ENCODE measurements around the gene LRBA. TPM values are rescaled to one million over a fixed set of nuclear protein-coding genes. Genes with fewer than 3 reads are reported as not detected.
A peak's percentile ranks its signal among the peaks of the same experiment; 100 is the strongest.

LRBA gene
- polyA plus RNA-seq, 1 of the 3 experiments (the other 2 are of a cell fraction) = 11.4 TPM

DNA sequence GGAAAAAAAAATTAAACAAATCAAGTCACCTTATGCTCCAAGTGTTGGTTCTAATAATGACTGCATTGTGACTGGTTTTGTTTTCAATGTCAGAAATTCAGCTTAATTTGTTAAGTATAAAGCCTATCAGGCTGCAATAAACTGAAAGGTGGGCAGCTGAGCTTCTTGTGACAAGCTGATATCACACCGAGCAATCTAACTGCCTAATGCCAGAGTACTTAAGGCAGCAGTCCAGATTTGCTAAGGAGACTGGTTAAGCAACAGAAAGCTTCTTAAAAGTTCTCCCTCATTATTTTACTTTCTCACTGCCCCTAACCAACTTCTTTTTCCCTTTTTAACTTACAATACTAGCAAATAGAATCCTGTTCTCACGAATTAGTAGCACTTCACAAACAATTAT, 232.2 kb downstream of the LRBA start:
- Histone ChIP-seq H3K9me3 (no peaks in the 10 kb centered on the region), H3K79me2 (ENCODE audit: insufficient read depth) (no peaks in the 10 kb centered on the region), H3F3A (replicated peaks; ENCODE audit: insufficient read depth) (peaks cover 3% of the 10 kb centered on the region), H4K20me1 (ENCODE audit: insufficient read depth) (no peaks in the 10 kb centered on the region), H3K9me2 (no peaks in the 10 kb centered on the region), H3K4me1 (ENCODE audit: control insufficient read depth in 1 of 2, insufficient read depth in 2 of 2, low read depth in 1 of 2, low read length in 1 of 2) (peaks cover 0 to 13% of the 10 kb centered on the region in 2 experiments; a peak in 3 of 4 replicates), H3K27ac (ENCODE audit: low read depth in 2 of 2, low read length in 1 of 2) (peak overlapping the region; percentile 6 to 11; a peak in 2 of 4 replicates), H2AFZ (ENCODE audit: low read depth) (no peak overlapping the region), H3K4me2 (no peak overlapping the region), H3K36me3 (replicated peaks in 1 of 2; ENCODE audit: control insufficient read depth in 1 of 2, insufficient read depth in 2 of 2, low read length in 1 of 2) (no peaks in the 10 kb centered on the region), H3K9ac (no peak overlapping the region), H3K4me3 (ENCODE audit: low read depth in 2 of 2, low read length in 1 of 2) (no peak overlapping the region), H3K27me3 (ENCODE audit: insufficient read depth) (no peaks in the 10 kb centered on the region)
- ChIA-PET POLR2A (no interaction called here), CTCF (interaction anchor here (0.9 to 2.1 kb wide), 4 partner anchors 10 to 539 kb away, joined by 3 to 5 read pairs (median 4); no protein-coding TSS in a partner anchor)
- TF ChIP-seq, protein P1, sequence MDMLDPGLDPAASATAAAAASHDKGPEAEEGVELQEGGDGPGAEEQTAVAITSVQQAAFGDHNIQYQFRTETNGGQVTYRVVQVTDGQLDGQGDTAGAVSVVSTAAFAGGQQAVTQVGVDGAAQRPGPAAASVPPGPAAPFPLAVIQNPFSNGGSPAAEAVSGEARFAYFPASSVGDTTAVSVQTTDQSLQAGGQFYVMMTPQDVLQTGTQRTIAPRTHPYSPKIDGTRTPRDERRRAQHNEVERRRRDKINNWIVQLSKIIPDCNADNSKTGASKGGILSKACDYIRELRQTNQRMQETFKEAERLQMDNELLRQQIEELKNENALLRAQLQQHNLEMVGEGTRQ (IDR thresholded peaks at IDR 0.05; ENCODE audit: borderline replicate concordance, low read depth, low read length) = no peak
- TF ChIP-seq RFX5 (IDR thresholded peaks at IDR 0.05; ENCODE audit: low read length) = no peak
- TF ChIP-seq MEF2A (IDR thresholded peaks at IDR 0.05; ENCODE audit: borderline replicate concordance, low read depth) = no peak
- TF ChIP-seq EP300 (IDR thresholded peaks at IDR 0.05; ENCODE audit: borderline replicate concordance in 1 of 2, low read depth in 1 of 2, low read length in 1 of 2) = no peak
- TF ChIP-seq, protein P2, sequence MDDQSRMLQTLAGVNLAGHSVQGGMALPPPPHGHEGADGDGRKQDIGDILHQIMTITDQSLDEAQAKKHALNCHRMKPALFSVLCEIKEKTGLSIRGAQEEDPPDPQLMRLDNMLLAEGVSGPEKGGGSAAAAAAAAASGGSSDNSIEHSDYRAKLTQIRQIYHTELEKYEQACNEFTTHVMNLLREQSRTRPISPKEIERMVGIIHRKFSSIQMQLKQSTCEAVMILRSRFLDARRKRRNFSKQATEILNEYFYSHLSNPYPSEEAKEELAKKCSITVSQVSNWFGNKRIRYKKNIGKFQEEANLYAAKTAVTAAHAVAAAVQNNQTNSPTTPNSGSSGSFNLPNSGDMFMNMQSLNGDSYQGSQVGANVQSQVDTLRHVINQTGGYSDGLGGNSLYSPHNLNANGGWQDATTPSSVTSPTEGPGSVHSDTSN (IDR thresholded peaks at IDR 0.05) = no peak
- no peak for TF ChIP-seq ELF1 (IDR thresholded peaks at IDR 0.05)
- TF ChIP-seq FOXJ3 (CRISPR knock-in tag; IDR thresholded peaks at IDR 0.05) = no peak
- TF ChIP-seq JUND (IDR thresholded peaks at IDR 0.05) = no peak
- TF ChIP-seq, protein P3, sequence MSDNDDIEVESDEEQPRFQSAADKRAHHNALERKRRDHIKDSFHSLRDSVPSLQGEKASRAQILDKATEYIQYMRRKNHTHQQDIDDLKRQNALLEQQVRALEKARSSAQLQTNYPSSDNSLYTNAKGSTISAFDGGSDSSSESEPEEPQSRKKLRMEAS (IDR thresholded peaks at IDR 0.05; ENCODE audit: low read depth) = no peak
- TF ChIP-seq SIN3A (IDR thresholded peaks at IDR 0.05; ENCODE audit: borderline replicate concordance, low read depth, low read length) = no peak
- TF ChIP-seq YY1 (IDR thresholded peaks at IDR 0.05; ENCODE audit: low read depth) = no peak
- TF ChIP-seq FOXM1 (IDR thresholded peaks at IDR 0.05; ENCODE audit: low read depth) = no peak
- TF ChIP-seq TAF1 (IDR thresholded peaks at IDR 0.05; ENCODE audit: borderline replicate concordance, low read depth, low read length) = no peak
- 84% methylated on average over 2 of the region's 2 CpGs for whole genome bisulfite sequencing (ENCODE audit: low lambda C conversion rate)
- DNase-seq = no peak

DNA sequence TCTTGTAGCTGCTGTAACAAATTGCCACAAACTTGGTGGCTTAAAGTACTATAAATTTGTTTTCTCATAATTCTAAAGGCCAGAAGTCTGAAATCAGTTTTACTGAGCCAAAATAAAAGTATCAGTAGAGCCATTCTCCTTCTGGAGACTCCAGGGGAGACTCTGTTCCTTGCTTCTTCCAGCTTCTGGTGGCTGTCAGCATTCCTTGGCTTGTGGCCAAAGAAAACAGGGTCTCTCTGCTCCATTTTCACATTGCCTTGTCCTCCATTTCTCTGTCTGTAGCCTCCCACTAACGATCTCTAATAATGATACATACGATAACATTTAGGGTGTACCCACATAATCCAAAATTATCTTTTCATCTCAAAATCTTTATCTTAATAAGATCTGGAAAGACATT, 232.8 kb downstream of the LRBA start:
- Histone ChIP-seq H3F3A (replicated peaks; ENCODE audit: insufficient read depth) (peaks cover 3% of the 10 kb centered on the region), H3K4me3 (ENCODE audit: low read depth in 2 of 2, low read length in 1 of 2) (no peak overlapping the region), H4K20me1 (ENCODE audit: insufficient read depth) (no peaks in the 10 kb centered on the region), H3K4me1 (ENCODE audit: control insufficient read depth in 1 of 2, insufficient read depth in 2 of 2, low read depth in 1 of 2, low read length in 1 of 2) (peaks cover 0 to 13% of the 10 kb centered on the region in 2 experiments; a peak in 3 of 4 replicates), H3K36me3 (replicated peaks in 1 of 2; ENCODE audit: control insufficient read depth in 1 of 2, insufficient read depth in 2 of 2, low read length in 1 of 2) (no peaks in the 10 kb centered on the region), H2AFZ (ENCODE audit: low read depth) (no peak overlapping the region), H3K79me2 (ENCODE audit: insufficient read depth) (no peaks in the 10 kb centered on the region), H3K9me2 (no peaks in the 10 kb centered on the region), H3K9me3 (no peaks in the 10 kb centered on the region), H3K4me2 (no peak overlapping the region), H3K27me3 (ENCODE audit: insufficient read depth) (no peaks in the 10 kb centered on the region), H3K9ac (no peak overlapping the region), H3K27ac (ENCODE audit: low read depth in 2 of 2, low read length in 1 of 2) (peak overlapping the region in 1 of 2 experiments; percentile 6; a peak in 1 of 4 replicates)
- POLR2A ChIA-PET = no interaction called here
- peak; percentile 85 for TF ChIP-seq NFIC (IDR thresholded peaks at IDR 0.05; ENCODE audit: borderline replicate concordance)
- TF ChIP-seq TCF12 (IDR thresholded peaks at IDR 0.05) = no peak
- 26% methylated on average over 2 of the region's 2 CpGs for WGBS (ENCODE audit: low lambda C conversion rate)
- peak; percentile 10 for DNase-seq
- CTCF ChIA-PET = interaction anchor here (2.1 kb wide), 1 partner anchor 38 kb away, joined by 5 read pairs; no protein-coding TSS in a partner anchor

Data from SK-N-SH (cell line).